ENCODE data around the gene ARHGAP32. TPM values are rescaled to one million over a fixed set of nuclear protein-coding genes. Genes with fewer than 3 reads are reported as not detected.

The ARHGAP32 gene
- total RNA-seq, 3 donors from 2014 or later: 44.2 to 95.5 (median 62.0) TPM

DNA sequence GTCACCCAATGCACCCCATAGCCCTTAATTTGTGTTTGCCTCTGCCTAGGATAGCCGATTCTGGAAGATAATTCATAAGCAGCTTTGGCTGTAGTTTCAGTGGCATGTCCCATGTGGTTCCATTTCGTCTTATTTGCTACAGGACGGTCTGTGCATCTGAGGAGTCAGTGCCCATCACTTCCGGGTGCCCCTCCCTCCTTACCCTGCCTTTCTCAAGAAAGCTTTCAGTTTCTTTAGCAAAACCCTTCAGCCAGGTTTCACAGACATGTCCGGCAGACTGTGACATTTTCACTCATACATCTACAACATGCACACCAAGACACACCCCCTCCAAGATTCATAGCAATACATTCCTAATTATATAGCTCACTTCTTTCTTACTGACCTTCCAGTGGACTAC lies 263.7 kb downstream of the ARHGAP32 start:
- TF ChIP-seq, protein P1, sequence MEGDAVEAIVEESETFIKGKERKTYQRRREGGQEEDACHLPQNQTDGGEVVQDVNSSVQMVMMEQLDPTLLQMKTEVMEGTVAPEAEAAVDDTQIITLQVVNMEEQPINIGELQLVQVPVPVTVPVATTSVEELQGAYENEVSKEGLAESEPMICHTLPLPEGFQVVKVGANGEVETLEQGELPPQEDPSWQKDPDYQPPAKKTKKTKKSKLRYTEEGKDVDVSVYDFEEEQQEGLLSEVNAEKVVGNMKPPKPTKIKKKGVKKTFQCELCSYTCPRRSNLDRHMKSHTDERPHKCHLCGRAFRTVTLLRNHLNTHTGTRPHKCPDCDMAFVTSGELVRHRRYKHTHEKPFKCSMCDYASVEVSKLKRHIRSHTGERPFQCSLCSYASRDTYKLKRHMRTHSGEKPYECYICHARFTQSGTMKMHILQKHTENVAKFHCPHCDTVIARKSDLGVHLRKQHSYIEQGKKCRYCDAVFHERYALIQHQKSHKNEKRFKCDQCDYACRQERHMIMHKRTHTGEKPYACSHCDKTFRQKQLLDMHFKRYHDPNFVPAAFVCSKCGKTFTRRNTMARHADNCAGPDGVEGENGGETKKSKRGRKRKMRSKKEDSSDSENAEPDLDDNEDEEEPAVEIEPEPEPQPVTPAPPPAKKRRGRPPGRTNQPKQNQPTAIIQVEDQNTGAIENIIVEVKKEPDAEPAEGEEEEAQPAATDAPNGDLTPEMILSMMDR (IDR thresholded peaks at IDR 0.05): no peak
- no peaks in the 10 kb centered on the region for H3K9me3 ChIP-seq
- H3K36me3 ChIP-seq (ENCODE audit: low read depth): no peaks in the 10 kb centered on the region
- ATAC-seq: peak; percentile 58
- intact Hi-C loops (cut with DNase I, micrococcal nuclease): no loop called here
- no peaks in the 10 kb centered on the region for H3K4me1 ChIP-seq (ENCODE audit: low read depth)
- H3K4me3 ChIP-seq: no peak overlapping the region
- DNase-seq: peak in 1 of 3 donors; percentile 37

DNA sequence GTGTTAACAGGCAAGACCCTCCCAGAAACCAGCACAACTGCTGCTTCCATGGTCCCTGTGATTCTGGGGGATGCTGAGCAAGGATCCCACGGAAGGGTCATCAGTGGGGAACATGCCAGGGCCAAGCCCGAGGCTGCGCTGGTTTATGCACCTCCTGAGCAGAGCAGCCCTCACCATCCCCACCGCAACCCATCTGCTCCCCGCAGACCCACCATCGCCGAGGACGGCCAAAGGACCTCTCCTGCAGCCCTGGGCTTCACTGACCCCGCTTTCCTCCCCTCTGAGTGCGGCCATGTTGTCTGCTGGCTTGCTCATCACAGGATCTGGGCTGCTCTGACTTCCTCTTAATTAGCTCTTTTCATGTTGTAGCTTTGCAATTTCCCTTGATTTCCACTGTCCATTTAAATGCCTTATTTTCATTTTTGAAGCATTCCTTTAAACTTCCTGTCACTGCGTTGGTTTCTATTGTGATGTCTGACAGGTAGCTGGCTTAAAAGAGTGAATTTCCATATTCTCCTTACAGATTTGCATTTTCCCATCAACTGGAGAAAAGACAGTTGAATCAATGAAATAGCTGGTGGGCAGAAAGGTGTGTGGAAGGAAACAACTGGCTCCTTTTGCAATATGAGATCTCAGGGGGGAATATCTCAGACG lies 264.3 kb downstream of the ARHGAP32 start:
- no peaks in the 10 kb centered on the region for H3K9me3 ChIP-seq
- H3K36me3 ChIP-seq (ENCODE audit: low read depth): no peaks in the 10 kb centered on the region
- TF ChIP-seq, protein P1 (IDR thresholded peaks at IDR 0.05): no peak
- no peaks in the 10 kb centered on the region for H3K4me1 ChIP-seq (ENCODE audit: low read depth)
- ATAC-seq (no peak), DNase-seq (no peak)
- intact Hi-C loops (cut with DNase I, micrococcal nuclease): no loop called here
- no peak overlapping the region for H3K4me3 ChIP-seq

DNA sequence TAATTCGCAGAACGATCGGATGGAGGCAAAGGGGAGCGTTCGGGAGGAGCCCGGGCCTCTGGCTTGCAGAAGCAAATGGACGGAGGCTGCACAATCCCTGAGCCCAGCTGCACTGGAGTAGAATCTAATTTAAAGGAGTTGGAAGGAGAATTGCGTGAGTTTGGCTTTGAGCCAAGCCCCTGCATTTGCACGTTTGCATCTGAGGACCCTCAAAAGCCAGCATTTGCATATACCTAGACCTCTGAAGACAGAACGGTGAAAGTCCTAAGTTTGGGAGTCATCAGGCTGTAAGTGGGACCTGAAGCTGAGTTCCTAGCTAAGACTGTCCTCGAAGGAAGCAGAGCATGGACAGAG lies 265.0 kb downstream of the ARHGAP32 start:
- TF ChIP-seq, protein P1 (IDR thresholded peaks at IDR 0.05): no peak
- no peaks in the 10 kb centered on the region for H3K9me3 ChIP-seq
- H3K4me3 ChIP-seq: no peak overlapping the region
- no peak for DNase-seq
- no peak for ATAC-seq
- H3K4me1 ChIP-seq (ENCODE audit: low read depth): no peaks in the 10 kb centered on the region
- H3K36me3 ChIP-seq (ENCODE audit: low read depth): no peaks in the 10 kb centered on the region
- intact Hi-C loops (cut with DNase I, micrococcal nuclease): no loop called here

DNA sequence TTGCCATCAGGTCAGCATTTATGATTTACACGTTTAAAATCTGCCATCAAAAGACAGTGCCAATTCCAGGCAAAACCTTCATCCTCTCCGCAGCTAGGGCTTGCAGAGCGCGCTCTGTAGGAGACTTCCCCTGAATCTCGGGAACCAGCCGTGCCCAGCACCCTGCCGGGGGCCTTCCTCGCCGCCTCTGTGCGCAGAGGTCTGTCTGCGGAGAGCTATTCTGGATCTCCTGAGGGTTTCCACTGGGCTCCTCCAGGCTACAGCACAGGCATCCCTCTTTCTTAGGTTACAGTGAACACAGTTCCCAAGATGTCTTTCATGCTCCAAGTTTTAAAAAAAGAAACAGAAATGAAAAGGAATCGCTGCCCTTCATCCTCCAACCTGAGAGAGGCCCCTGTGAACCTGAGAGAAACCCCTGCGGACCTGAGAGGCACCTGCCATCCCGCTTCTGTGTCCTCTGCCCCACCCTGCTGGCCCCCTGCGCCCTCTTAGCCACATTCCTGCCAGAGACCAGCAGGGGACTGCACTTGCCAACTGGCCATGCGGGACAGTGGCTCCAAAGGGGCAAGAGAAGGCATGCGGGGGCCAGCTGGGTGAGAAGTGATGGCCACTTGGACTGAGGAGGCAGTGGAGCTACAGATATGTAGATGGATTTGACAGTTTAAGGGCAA lies 265.6 kb downstream of the ARHGAP32 start:
- DNase-seq (no peak), ATAC-seq (no peak)
- intact Hi-C loops (cut with DNase I, micrococcal nuclease): no loop called here
- H3K4me1 ChIP-seq (ENCODE audit: low read depth): no peaks in the 10 kb centered on the region
- TF ChIP-seq, protein P1 (IDR thresholded peaks at IDR 0.05): no peak
- no peaks in the 10 kb centered on the region for H3K36me3 ChIP-seq (ENCODE audit: low read depth)
- no peaks in the 10 kb centered on the region for H3K9me3 ChIP-seq
- H3K4me3 ChIP-seq: no peak overlapping the region

DNA sequence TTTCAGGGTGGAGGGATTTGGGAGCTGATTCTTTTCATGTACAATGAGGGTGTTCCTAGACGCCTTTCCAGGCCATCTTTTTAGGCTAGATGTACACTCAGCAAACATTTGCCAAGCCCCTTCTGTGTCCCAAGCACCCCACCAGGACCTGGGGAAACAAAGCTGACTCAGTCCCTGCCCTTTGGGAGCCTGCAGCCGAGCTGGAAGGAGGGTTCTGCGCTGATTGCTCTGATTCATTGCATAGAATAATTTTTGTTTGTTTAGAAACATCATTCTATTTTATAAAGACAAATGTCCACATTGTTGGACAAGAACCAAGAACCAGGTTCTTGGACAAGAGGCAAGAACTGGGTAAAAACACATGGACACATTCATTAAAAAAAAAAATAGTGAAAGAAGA lies 266.1 kb downstream of the ARHGAP32 start:
- no peak for DNase-seq
- Histone ChIP-seq H3K36me3 (ENCODE audit: low read depth) (no peaks in the 10 kb centered on the region), H3K4me3 (no peak overlapping the region), H3K4me1 (ENCODE audit: low read depth) (no peaks in the 10 kb centered on the region), H3K9me3 (no peaks in the 10 kb centered on the region)
- intact Hi-C loops (cut with DNase I, micrococcal nuclease): no loop called here
- ATAC-seq: no peak
- TF ChIP-seq, protein P1 (IDR thresholded peaks at IDR 0.05): no peak
